ENCODE results near the gene SYTL1. TPM values are rescaled to one million over a fixed set of nuclear protein-coding genes. Genes with fewer than 3 reads are reported as not detected.

The SYTL1 gene
- total RNA-seq, 2 donors from 2014 or later, result 6.7 to 7.5 TPM

DNA sequence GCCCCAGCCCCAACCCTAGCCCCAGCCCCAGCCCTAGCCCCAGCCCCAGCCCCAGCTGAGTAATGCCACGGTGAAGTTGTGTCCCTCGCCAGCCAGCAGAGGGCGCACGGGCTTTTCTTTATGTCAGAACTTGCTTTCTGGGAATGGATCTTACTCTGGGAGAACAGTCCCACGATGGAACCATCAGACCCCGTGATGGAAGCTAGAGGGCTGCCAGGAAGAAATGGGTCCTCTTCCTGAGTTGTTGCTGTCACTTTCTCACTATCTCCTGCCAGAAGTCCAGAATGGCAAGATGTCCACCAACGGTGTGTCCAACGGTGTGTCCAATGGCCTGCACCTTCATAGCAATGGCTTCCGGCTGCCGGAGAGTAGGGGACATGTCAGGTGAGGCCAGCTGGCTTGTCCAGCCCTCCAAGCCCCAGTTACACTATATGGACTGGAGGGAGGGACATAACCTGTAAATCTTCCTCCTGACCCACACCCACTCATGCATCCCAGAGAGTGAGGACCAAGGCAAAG lies 45.0 kb upstream of the SYTL1 start:
- H3K9me3 ChIP-seq (ENCODE audit: control insufficient read depth, low read length), result no peaks in the 10 kb centered on the region
- peaks cover 29% of the 10 kb centered on the region for H3K4me1 Mint-ChIP-seq

DNA sequence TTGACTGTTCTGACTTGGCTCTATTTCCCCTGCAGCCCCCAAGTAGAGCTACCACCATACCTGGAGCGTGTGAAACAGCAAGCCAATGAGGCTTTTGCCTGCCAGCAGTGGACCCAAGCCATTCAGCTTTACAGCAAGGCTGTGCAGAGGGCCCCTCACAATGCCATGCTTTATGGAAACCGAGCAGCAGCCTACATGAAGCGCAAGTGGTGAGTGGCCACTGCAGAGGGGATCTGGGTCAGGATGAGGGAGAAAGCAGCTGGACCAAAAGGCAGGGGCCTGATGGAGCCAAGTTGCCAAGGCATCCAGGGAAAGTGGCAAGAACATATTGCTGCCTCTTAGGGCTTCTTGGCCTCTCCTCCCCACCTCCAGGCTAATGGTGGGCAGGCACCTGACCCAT lies 43.9 kb upstream of the SYTL1 start:
- H3K27ac Mint-ChIP-seq, result no peak overlapping the region
- peak; percentile 35 for DNase-seq
- Histone ChIP-seq H3K9ac (ENCODE audit: extremely low read depth, low read length, poor library complexity, severe bottlenecking) (no peak overlapping the region), H3K27ac (ENCODE audit: low read depth, low read length) (no peak overlapping the region), H3K4me1 (ENCODE audit: control insufficient read depth, insufficient read depth, low read length) (peaks cover 21% of the 10 kb centered on the region), H3K27me3 (ENCODE audit: control insufficient read depth, insufficient read depth, low read length, poor library complexity, severe bottlenecking) (no peaks in the 10 kb centered on the region), H3K4me3 (ENCODE audit: low read length) (no peak overlapping the region), H3K36me3 (ENCODE audit: control insufficient read depth, insufficient read depth, low read length) (peaks cover 18% of the 10 kb centered on the region), H3K9me3 (ENCODE audit: control insufficient read depth, low read length) (no peaks in the 10 kb centered on the region)
- H3K9me3 Mint-ChIP-seq, result no peaks in the 10 kb centered on the region
- H3K27me3 Mint-ChIP-seq (ENCODE audit: insufficient read depth), result no peaks in the 10 kb centered on the region
- H3K4me3 Mint-ChIP-seq, result no peak overlapping the region
- H3K4me1 Mint-ChIP-seq, result peaks cover 29% of the 10 kb centered on the region
- 90 to 93% methylated on average over 2 to 3 of the region's 3 CpGs for WGBS, 2 experiments (ENCODE audit: insufficient coverage in 1 of 2, insufficient read length in 1 of 2)
- peaks cover 32% of the 10 kb centered on the region for H3K36me3 Mint-ChIP-seq (ENCODE audit: low read depth)
- TF ChIP-seq, protein P1, sequence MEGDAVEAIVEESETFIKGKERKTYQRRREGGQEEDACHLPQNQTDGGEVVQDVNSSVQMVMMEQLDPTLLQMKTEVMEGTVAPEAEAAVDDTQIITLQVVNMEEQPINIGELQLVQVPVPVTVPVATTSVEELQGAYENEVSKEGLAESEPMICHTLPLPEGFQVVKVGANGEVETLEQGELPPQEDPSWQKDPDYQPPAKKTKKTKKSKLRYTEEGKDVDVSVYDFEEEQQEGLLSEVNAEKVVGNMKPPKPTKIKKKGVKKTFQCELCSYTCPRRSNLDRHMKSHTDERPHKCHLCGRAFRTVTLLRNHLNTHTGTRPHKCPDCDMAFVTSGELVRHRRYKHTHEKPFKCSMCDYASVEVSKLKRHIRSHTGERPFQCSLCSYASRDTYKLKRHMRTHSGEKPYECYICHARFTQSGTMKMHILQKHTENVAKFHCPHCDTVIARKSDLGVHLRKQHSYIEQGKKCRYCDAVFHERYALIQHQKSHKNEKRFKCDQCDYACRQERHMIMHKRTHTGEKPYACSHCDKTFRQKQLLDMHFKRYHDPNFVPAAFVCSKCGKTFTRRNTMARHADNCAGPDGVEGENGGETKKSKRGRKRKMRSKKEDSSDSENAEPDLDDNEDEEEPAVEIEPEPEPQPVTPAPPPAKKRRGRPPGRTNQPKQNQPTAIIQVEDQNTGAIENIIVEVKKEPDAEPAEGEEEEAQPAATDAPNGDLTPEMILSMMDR (conservative IDR thresholded peaks at IDR 0.05), result no peak

More for the DNA sequence above, 45.0 kb upstream of the SYTL1 start:
- H3K36me3 ChIP-seq (ENCODE audit: control insufficient read depth, insufficient read depth, low read length), result peaks cover 18% of the 10 kb centered on the region
- TF ChIP-seq, protein P1 (conservative IDR thresholded peaks at IDR 0.05), result peak; percentile 76
- 47 to 67% methylated on average over 5 to 10 of the region's 10 CpGs for WGBS, 2 experiments (ENCODE audit: insufficient coverage in 1 of 2, insufficient read length in 1 of 2)
- peaks cover 33% of the 10 kb centered on the region for H3K36me3 Mint-ChIP-seq (ENCODE audit: low read depth)
- no peak overlapping the region for H3K27ac Mint-ChIP-seq
- H3K9me3 Mint-ChIP-seq, result no peaks in the 10 kb centered on the region
- no peak overlapping the region for H3K27ac ChIP-seq (ENCODE audit: low read depth, low read length)
- no peaks in the 10 kb centered on the region for H3K27me3 ChIP-seq (ENCODE audit: control insufficient read depth, insufficient read depth, low read length, poor library complexity, severe bottlenecking)
- peaks cover 21% of the 10 kb centered on the region for H3K4me1 ChIP-seq (ENCODE audit: control insufficient read depth, insufficient read depth, low read length)
- DNase-seq, result peak; percentile 94
- H3K27me3 Mint-ChIP-seq (ENCODE audit: insufficient read depth), result no peaks in the 10 kb centered on the region
- H3K9ac ChIP-seq (ENCODE audit: extremely low read depth, low read length, poor library complexity, severe bottlenecking), result no peak overlapping the region
- H3K4me3 ChIP-seq (ENCODE audit: low read length), result no peak overlapping the region
- H3K4me3 Mint-ChIP-seq, result no peak overlapping the region

DNA sequence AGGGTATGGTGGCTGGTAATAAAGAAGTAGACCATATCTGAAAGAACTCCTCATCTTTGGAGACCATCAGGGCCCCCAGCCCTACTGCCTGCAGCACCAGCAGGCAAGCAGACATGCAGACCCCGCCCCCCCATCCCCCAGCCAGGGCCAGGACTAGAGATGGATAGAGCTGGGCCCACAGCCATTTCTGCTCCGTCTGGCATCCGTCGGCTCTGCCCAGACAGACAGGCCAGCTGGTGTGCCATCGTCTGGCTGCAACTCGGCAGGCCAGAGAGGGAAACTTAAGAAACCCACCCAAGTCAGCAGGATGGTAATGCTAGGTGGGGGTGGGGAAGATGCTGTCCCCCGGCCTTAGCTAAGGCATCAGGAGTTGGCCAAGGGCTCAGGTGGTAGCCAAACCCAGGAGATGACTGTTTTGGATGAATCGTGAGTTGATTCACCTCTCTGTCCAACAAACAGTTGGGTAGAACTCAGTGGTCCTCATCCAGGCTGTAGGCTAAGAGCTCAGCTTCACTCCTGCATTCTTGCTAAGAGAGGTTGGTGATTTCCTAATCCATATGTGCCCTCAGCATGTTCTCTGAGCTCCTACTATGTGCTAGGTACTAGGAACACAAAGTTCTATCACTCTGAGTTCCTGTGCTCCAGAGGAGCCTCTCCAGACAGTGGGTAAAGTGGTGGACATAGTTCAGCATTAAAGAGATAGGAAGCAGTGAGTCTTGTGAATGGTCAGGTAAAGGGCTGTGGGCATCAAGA lies 43.0 kb upstream of the SYTL1 start:
- peaks cover 31% of the 10 kb centered on the region for H3K36me3 Mint-ChIP-seq (ENCODE audit: low read depth)
- H3K4me1 Mint-ChIP-seq, result peaks cover 29% of the 10 kb centered on the region
- no peaks in the 10 kb centered on the region for H3K9me3 ChIP-seq (ENCODE audit: control insufficient read depth, low read length)
- H3K4me3 ChIP-seq (ENCODE audit: low read length), result peak overlapping the region; percentile 21
- H3K9me3 Mint-ChIP-seq, result no peaks in the 10 kb centered on the region
- TF ChIP-seq, protein P1 (conservative IDR thresholded peaks at IDR 0.05), result no peak
- peak overlapping the region; percentile 93 for H3K27ac Mint-ChIP-seq
- peaks cover 18% of the 10 kb centered on the region for H3K36me3 ChIP-seq (ENCODE audit: control insufficient read depth, insufficient read depth, low read length)
- no peaks in the 10 kb centered on the region for H3K27me3 Mint-ChIP-seq (ENCODE audit: insufficient read depth)
- WGBS, 2 experiments (ENCODE audit: insufficient coverage in 1 of 2, insufficient read length in 1 of 2), result 88 to 90% methylated on average over 5 to 8 of the region's 8 CpGs
- peaks cover 21% of the 10 kb centered on the region for H3K4me1 ChIP-seq (ENCODE audit: control insufficient read depth, insufficient read depth, low read length)
- peak overlapping the region; percentile 21 for H3K4me3 Mint-ChIP-seq
- peak; percentile 41 for DNase-seq
- H3K27ac ChIP-seq (ENCODE audit: low read depth, low read length), result peak overlapping the region; percentile 94
- H3K9ac ChIP-seq (ENCODE audit: extremely low read depth, low read length, poor library complexity, severe bottlenecking), result peak overlapping the region; percentile 1
- no peaks in the 10 kb centered on the region for H3K27me3 ChIP-seq (ENCODE audit: control insufficient read depth, insufficient read depth, low read length, poor library complexity, severe bottlenecking)
